ENCODE results near the gene POLDIP2. TPM values are rescaled to one million over a fixed set of nuclear protein-coding genes. Genes with fewer than 3 reads are reported as not detected.

POLDIP2 gene
- total RNA-seq, 2 donors from 2014 or later = 69.0 to 72.1 TPM

GRCh38 chr17:28338056-28338768 lies 19.1 kb downstream of the POLDIP2 start:
- peaks cover 7% of the 10 kb centered on the region for H3K4me1 ChIP-seq (ENCODE audit: control insufficient read depth, insufficient read depth, low read length)
- no peak overlapping the region for H3K4me3 ChIP-seq (ENCODE audit: low read length)
- Mint-ChIP-seq H3K4me3 (no peak overlapping the region), H3K27ac (peak overlapping the region; percentile 87), H3K27me3 (ENCODE audit: insufficient read depth) (peaks cover 1% of the 10 kb centered on the region), H3K9me3 (no peaks in the 10 kb centered on the region), H3K36me3 (ENCODE audit: low read depth) (peaks cover 30% of the 10 kb centered on the region), H3K4me1 (peaks cover 27% of the 10 kb centered on the region)
- no peak overlapping the region for H3K9ac ChIP-seq (ENCODE audit: extremely low read depth, low read length, poor library complexity, severe bottlenecking)
- H3K36me3 ChIP-seq (ENCODE audit: control insufficient read depth, insufficient read depth, low read length) = peaks cover 41% of the 10 kb centered on the region
- 91 to 96% methylated on average over 4 to 5 of the region's 5 CpGs for WGBS, 2 experiments (ENCODE audit: insufficient coverage in 1 of 2, insufficient read length in 1 of 2)
- H3K27me3 ChIP-seq (ENCODE audit: control insufficient read depth, insufficient read depth, low read length, poor library complexity, severe bottlenecking) = no peaks in the 10 kb centered on the region
- DNase-seq = peak; percentile 63
- peak; percentile 56 for TF ChIP-seq CTCF (conservative IDR thresholded peaks at IDR 0.05)
- no peak overlapping the region for H3K27ac ChIP-seq (ENCODE audit: low read depth, low read length)
- no peaks in the 10 kb centered on the region for H3K9me3 ChIP-seq (ENCODE audit: control insufficient read depth, low read length)

DNA sequence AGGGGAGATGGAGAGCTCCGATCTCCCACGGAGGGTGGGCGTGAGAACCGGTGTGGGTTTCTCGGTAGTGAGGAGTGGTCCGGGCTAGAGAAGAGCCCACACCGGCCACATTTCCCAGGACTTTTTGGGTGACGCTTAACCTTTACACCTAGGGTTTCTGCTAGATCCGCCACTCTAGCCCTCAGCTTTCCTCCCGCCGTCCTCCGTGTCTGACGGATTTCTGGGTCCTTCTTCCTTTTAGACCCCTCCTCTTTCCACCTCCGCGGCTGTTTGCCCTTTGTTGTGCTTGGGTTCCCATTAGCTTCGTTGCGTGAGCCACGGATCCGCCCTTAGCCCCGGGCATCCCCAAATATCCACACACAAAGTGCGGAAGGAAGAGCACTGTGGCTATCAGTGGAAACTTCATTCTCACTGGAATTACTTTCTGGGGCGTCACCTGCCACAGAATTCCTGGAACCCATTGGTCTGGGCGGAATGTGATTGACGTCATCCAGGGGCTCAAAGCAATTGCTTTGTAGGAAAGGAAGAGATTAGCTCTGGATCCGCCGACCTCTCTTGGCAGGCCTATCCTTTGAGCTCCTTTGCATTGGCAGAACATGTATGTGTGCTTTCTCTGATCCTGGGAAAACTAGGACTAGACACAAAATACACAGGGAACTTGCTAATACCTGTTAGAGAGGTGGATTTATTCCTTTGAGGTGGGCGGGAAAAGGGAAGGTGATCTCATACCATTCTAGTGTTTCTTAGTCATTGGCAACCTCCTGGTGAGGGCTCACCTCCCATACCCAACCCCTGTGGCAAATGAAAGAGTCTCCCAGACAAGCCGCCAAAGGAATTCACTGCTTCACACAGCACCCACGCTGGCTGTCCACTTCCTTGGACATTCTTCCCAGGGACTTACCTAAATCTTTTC lies 21.1 kb downstream of the POLDIP2 start:
- Mint-ChIP-seq H3K9me3 (no peaks in the 10 kb centered on the region), H3K36me3 (ENCODE audit: low read depth) (peaks cover 14% of the 10 kb centered on the region), H3K27ac (peak overlapping the region; percentile 100), H3K4me1 (peaks cover 27% of the 10 kb centered on the region), H3K4me3 (peak overlapping the region; percentile 98), H3K27me3 (ENCODE audit: insufficient read depth) (peaks cover 1% of the 10 kb centered on the region)
- no peak for TF ChIP-seq CTCF (conservative IDR thresholded peaks at IDR 0.05)
- 3 to 9% methylated on average over 16 to 29 of the region's 29 CpGs for WGBS, 2 experiments (ENCODE audit: insufficient coverage in 1 of 2, insufficient read length in 1 of 2)
- DNase-seq = peak; percentile 95
- Histone ChIP-seq H3K4me3 (ENCODE audit: low read length) (peak overlapping the region; percentile 93), H3K9me3 (ENCODE audit: control insufficient read depth, low read length) (no peaks in the 10 kb centered on the region), H3K27ac (ENCODE audit: low read depth, low read length) (peak overlapping the region; percentile 93), H3K27me3 (ENCODE audit: control insufficient read depth, insufficient read depth, low read length, poor library complexity, severe bottlenecking) (no peaks in the 10 kb centered on the region), H3K4me1 (ENCODE audit: control insufficient read depth, insufficient read depth, low read length) (peaks cover 7% of the 10 kb centered on the region), H3K9ac (ENCODE audit: extremely low read depth, low read length, poor library complexity, severe bottlenecking) (peak overlapping the region; percentile 99), H3K36me3 (ENCODE audit: control insufficient read depth, insufficient read depth, low read length) (peaks cover 21% of the 10 kb centered on the region)

DNA sequence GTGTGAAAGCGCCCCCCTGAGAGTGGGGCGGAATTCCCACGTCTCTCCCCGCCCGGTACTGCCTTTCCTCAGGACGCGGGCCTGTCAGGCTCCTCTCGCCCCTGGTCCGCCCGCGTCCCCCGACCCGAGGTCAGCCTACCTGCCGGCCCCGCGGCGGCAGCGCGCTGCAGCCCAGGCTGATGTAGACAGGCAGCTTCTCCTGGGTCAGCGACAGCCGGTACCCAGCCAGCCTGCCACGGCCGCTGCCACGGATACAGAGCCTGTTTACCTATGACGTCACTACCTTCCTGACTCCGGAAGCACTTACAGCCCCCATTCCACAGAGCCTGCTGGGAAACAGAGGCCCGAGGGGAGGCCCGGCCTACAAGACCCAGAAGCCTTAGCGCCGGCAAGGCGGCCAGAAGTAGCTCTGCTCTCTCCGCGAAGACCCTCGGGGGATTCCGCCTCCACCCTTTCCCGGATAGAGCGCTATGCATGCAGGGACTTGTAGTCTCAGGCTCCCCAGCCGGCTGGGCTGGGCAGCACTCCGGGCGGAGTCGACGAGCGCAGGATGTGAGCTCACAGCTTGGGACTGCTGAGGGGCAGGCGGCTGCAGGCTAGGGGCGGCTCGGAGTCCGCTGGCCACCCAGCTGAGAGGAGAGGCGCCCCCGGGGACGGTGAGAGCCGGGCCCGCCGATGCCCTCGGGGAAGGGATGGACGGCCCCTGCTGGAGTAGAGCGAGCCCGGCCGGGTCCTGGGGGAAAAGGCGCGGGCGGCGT lies 21.9 kb downstream of the POLDIP2 start, which contains the start of the genes IFT20 and TNFAIP1:
TSS of gene IFT20 (minus strand) at position 272 of the 758 bp plus-strand sequence. CDS start 3,487 bp downstream, outside the sequence.
TSS of gene TNFAIP1 (plus strand) at position 561 of the 758 bp plus-strand sequence. CDS start 3,761 bp downstream, outside the sequence.
- peaks cover 27% of the 10 kb centered on the region for H3K4me1 Mint-ChIP-seq
- Histone ChIP-seq H3K36me3 (ENCODE audit: control insufficient read depth, insufficient read depth, low read length) (peaks cover 14% of the 10 kb centered on the region), H3K4me1 (ENCODE audit: control insufficient read depth, insufficient read depth, low read length) (peaks cover 7% of the 10 kb centered on the region), H3K4me3 (ENCODE audit: low read length) (peak within 1 kb of the TSS; percentile 93), H3K27ac (ENCODE audit: low read depth, low read length) (peak within 1 kb of the TSS; percentile 93), H3K9me3 (ENCODE audit: control insufficient read depth, low read length) (no peaks in the 10 kb centered on the region), H3K9ac (ENCODE audit: extremely low read depth, low read length, poor library complexity, severe bottlenecking) (peak within 1 kb of the TSS; percentile 99), H3K27me3 (ENCODE audit: control insufficient read depth, insufficient read depth, low read length, poor library complexity, severe bottlenecking) (no peaks in the 10 kb centered on the region)
- peaks cover 10% of the 10 kb centered on the region for H3K36me3 Mint-ChIP-seq (ENCODE audit: low read depth)
- peak within 1 kb of the TSS; percentile 100 for H3K27ac Mint-ChIP-seq
- DNase-seq = peak; percentile 100
- H3K4me3 Mint-ChIP-seq = peak within 1 kb of the TSS; percentile 98
- 0% methylated on average over 20 to 62 of the region's 62 CpGs for WGBS, 2 experiments (ENCODE audit: insufficient coverage in 1 of 2, insufficient read length in 1 of 2)
- TF ChIP-seq CTCF (conservative IDR thresholded peaks at IDR 0.05) = no peak
- no peaks in the 10 kb centered on the region for H3K9me3 Mint-ChIP-seq
- H3K27me3 Mint-ChIP-seq (ENCODE audit: insufficient read depth) = peaks cover 1% of the 10 kb centered on the region
